ENCODE results near the gene ADAMTSL1.

- no peak for TF ChIP-seq ZNF138 (tag by site-specific recombination; IDR thresholded peaks at IDR 0.05; ENCODE audit: borderline replicate concordance)
- TF ChIP-seq, protein P1, sequence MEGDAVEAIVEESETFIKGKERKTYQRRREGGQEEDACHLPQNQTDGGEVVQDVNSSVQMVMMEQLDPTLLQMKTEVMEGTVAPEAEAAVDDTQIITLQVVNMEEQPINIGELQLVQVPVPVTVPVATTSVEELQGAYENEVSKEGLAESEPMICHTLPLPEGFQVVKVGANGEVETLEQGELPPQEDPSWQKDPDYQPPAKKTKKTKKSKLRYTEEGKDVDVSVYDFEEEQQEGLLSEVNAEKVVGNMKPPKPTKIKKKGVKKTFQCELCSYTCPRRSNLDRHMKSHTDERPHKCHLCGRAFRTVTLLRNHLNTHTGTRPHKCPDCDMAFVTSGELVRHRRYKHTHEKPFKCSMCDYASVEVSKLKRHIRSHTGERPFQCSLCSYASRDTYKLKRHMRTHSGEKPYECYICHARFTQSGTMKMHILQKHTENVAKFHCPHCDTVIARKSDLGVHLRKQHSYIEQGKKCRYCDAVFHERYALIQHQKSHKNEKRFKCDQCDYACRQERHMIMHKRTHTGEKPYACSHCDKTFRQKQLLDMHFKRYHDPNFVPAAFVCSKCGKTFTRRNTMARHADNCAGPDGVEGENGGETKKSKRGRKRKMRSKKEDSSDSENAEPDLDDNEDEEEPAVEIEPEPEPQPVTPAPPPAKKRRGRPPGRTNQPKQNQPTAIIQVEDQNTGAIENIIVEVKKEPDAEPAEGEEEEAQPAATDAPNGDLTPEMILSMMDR (tag by site-specific recombination; IDR thresholded peaks at IDR 0.05) = no peak
- no peak for TF ChIP-seq ZNF704 (tag by site-specific recombination; IDR thresholded peaks at IDR 0.05)
- no peak for TF ChIP-seq ZNF274 (IDR thresholded peaks at IDR 0.05; ENCODE audit: low read length)
- no peak for TF ChIP-seq ZNF274 (tag by site-specific recombination; IDR thresholded peaks at IDR 0.05; ENCODE audit: borderline replicate concordance)
- no peak for TF ChIP-seq TCF7L2 (IDR thresholded peaks at IDR 0.05; ENCODE audit: borderline replicate concordance, low read depth, low read length)
- TF ChIP-seq, protein P2, sequence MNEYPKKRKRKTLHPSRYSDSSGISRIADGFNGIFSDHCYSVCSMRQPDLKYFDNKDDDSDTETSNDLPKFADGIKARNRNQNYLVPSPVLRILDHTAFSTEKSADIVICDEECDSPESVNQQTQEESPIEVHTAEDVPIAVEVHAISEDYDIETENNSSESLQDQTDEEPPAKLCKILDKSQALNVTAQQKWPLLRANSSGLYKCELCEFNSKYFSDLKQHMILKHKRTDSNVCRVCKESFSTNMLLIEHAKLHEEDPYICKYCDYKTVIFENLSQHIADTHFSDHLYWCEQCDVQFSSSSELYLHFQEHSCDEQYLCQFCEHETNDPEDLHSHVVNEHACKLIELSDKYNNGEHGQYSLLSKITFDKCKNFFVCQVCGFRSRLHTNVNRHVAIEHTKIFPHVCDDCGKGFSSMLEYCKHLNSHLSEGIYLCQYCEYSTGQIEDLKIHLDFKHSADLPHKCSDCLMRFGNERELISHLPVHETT (tag by site-specific recombination; IDR thresholded peaks at IDR 0.05) = no peak
- TF ChIP-seq ZNF677 (tag by site-specific recombination; IDR thresholded peaks at IDR 0.05) = no peak
- no peak for TF ChIP-seq YY2 (tag by site-specific recombination; IDR thresholded peaks at IDR 0.05)
- no peak for TF ChIP-seq PRDM4 (tag by site-specific recombination; IDR thresholded peaks at IDR 0.05)
- TF ChIP-seq ZNF423 (tag by site-specific recombination; IDR thresholded peaks at IDR 0.05) = no peak
- TF ChIP-seq ZNF76 (tag by site-specific recombination; IDR thresholded peaks at IDR 0.05; ENCODE audit: borderline replicate concordance, low read depth) = no peak
- no peak for TF ChIP-seq ZBTB17 (tag by site-specific recombination; IDR thresholded peaks at IDR 0.05)
- no peak for TF ChIP-seq ZNF394 (tag by site-specific recombination; IDR thresholded peaks at IDR 0.05; ENCODE audit: borderline replicate concordance)
- no peak for TF ChIP-seq ZNF654 (tag by site-specific recombination; IDR thresholded peaks at IDR 0.05; ENCODE audit: low read depth)
These were observed 312.2 kb downstream of the ADAMTSL1 start for GRCh38 chr9:18786196-18786595.
